ENCODE measurements around the gene MARCHF3. TPM values are rescaled to one million over a fixed set of nuclear protein-coding genes. Genes with fewer than 3 reads are reported as not detected.
"Not testable (repeated sequence)": the region's sequence is repeated elsewhere in the genome, so short reads cannot be mapped to it uniquely, and the experiment has no call there.

Gene MARCHF3
- total RNA-seq, 2 experiments from 2014 or later, result 0.73 to 1.6 TPM

- Mint-ChIP-seq H3K4me3 (peak overlapping the region; percentile 81), H3K27ac (peak overlapping the region; percentile 4), H3K9me3 (ENCODE audit: low read depth) (no peaks in the 10 kb centered on the region), H3K4me1 (peaks cover 13% of the 10 kb centered on the region), H3K27me3 (peaks cover 60% of the 10 kb centered on the region), H3K36me3 (no peaks in the 10 kb centered on the region)
- no peak for ATAC-seq
- DNase-seq, result no peak
- CTCF ChIA-PET, result interaction anchor here (1.2 to 1.7 kb wide), 2 partner anchors 15 to 356 kb away, joined by 3 read pairs; no protein-coding TSS in a partner anchor
These were observed 1.5 kb upstream of the MARCHF3 start for GRCh38 chr5:127031863-127032232.

- H3K27ac Mint-ChIP-seq, result peak overlapping the region; percentile 4
- peaks cover 13% of the 10 kb centered on the region for H3K4me1 Mint-ChIP-seq
- H3K4me3 Mint-ChIP-seq, result peak overlapping the region; percentile 81
- no peak for DNase-seq
- CTCF ChIA-PET, result interaction anchor here (1.2 to 1.7 kb wide), 4 partner anchors 15 to 355 kb away, joined by 3 to 4 read pairs (median 4); no protein-coding TSS in a partner anchor
- peaks cover 63% of the 10 kb centered on the region for H3K27me3 Mint-ChIP-seq
- H3K9me3 Mint-ChIP-seq (ENCODE audit: low read depth), result no peaks in the 10 kb centered on the region
- no peaks in the 10 kb centered on the region for H3K36me3 Mint-ChIP-seq
- ATAC-seq, result no peak
These were observed 947 bp upstream of the MARCHF3 start for GRCh38 chr5:127031147-127031862.

- Mint-ChIP-seq H3K27ac (peak overlapping the region; percentile 28), H3K27me3 (peaks cover 61% of the 10 kb centered on the region), H3K9me3 (ENCODE audit: low read depth) (no peaks in the 10 kb centered on the region), H3K4me3 (peak overlapping the region; percentile 81), H3K36me3 (no peaks in the 10 kb centered on the region), H3K4me1 (peaks cover 11% of the 10 kb centered on the region)
- ATAC-seq, result peak; percentile 13
- CTCF ChIA-PET, result no interaction called here
- peak; percentile 63 for DNase-seq
These were observed 638 bp downstream of the MARCHF3 start for GRCh38 chr5:127029581-127030258.

GRCh38 chr5:127028822-127029457 is 1.4 kb downstream of the MARCHF3 start:
- CTCF ChIA-PET, result no interaction called here
- ATAC-seq (no peak), DNase-seq (no peak)
- H3K27me3 Mint-ChIP-seq, result peaks cover 60% of the 10 kb centered on the region
- H3K4me3 Mint-ChIP-seq, result peak overlapping the region; percentile 81
- H3K27ac Mint-ChIP-seq, result no peak overlapping the region
- no peaks in the 10 kb centered on the region for H3K36me3 Mint-ChIP-seq
- H3K4me1 Mint-ChIP-seq, result peaks cover 11% of the 10 kb centered on the region
- H3K9me3 Mint-ChIP-seq (ENCODE audit: low read depth), result no peaks in the 10 kb centered on the region

GRCh38 chr5:127027539-127027938 is 2.8 kb downstream of the MARCHF3 start:
- peaks cover 48% of the 10 kb centered on the region for H3K27me3 Mint-ChIP-seq
- ATAC-seq, result no peak
- no peaks in the 10 kb centered on the region for H3K36me3 Mint-ChIP-seq
- H3K9me3 Mint-ChIP-seq (ENCODE audit: low read depth), result no peaks in the 10 kb centered on the region
- H3K27ac Mint-ChIP-seq, result no peak overlapping the region
- no peak for DNase-seq
- peaks cover 11% of the 10 kb centered on the region for H3K4me1 Mint-ChIP-seq
- H3K4me3 Mint-ChIP-seq, result no peak overlapping the region
- CTCF ChIA-PET, result no interaction called here

GRCh38 chr5:127026166-127026565 is 4.2 kb downstream of the MARCHF3 start:
- DNase-seq (no peak), ATAC-seq (no peak)
- H3K36me3 Mint-ChIP-seq, result no peaks in the 10 kb centered on the region
- peaks cover 37% of the 10 kb centered on the region for H3K27me3 Mint-ChIP-seq
- H3K9me3 Mint-ChIP-seq (ENCODE audit: low read depth), result no peaks in the 10 kb centered on the region
- no peak overlapping the region for H3K27ac Mint-ChIP-seq
- CTCF ChIA-PET, result interaction anchor here (1.0 to 1.3 kb wide), 2 partner anchors 32 to 47 kb away, joined by 3 to 4 read pairs; partner anchors contain the start of gene C5orf63
- H3K4me3 Mint-ChIP-seq, result no peak overlapping the region
- peaks cover 5% of the 10 kb centered on the region for H3K4me1 Mint-ChIP-seq

- Mint-ChIP-seq H3K4me1 (peaks cover 4% of the 10 kb centered on the region), H3K36me3 (no peaks in the 10 kb centered on the region), H3K4me3 (no peak overlapping the region), H3K27me3 (peaks cover 34% of the 10 kb centered on the region), H3K27ac (no peak overlapping the region), H3K9me3 (ENCODE audit: low read depth) (no peaks in the 10 kb centered on the region)
- DNase-seq (no peak), ATAC-seq (no peak)
- CTCF ChIA-PET, result interaction anchor here (1.3 kb wide), 1 partner anchor 48 kb away, joined by 4 read pairs; the partner anchor contains the start of gene C5orf63
These were observed 4.9 kb downstream of the MARCHF3 start for GRCh38 chr5:127025467-127025866.

GRCh38 chr5:127024821-127025220 is 5.5 kb downstream of the MARCHF3 start:
- Mint-ChIP-seq H3K9me3 (ENCODE audit: low read depth) (no peaks in the 10 kb centered on the region), H3K36me3 (no peaks in the 10 kb centered on the region), H3K27me3 (peaks cover 34% of the 10 kb centered on the region), H3K4me1 (peaks cover 4% of the 10 kb centered on the region), H3K4me3 (no peak overlapping the region), H3K27ac (no peak overlapping the region)
- DNase-seq (no peak), ATAC-seq (no peak)
- CTCF ChIA-PET, result interaction anchor here (1.3 kb wide), 1 partner anchor 48 kb away, joined by 4 read pairs; the partner anchor contains the start of gene C5orf63

GRCh38 chr5:127023552-127024191 is 6.7 kb downstream of the MARCHF3 start:
- DNase-seq; H3K4me1 Mint-ChIP-seq; H3K27ac Mint-ChIP-seq; CTCF ChIA-PET; H3K4me3 Mint-ChIP-seq; H3K9me3 Mint-ChIP-seq (ENCODE audit: low read depth); H3K36me3 Mint-ChIP-seq; ATAC-seq: not testable (repeated sequence)
- peaks cover 24% of the 10 kb centered on the region for H3K27me3 Mint-ChIP-seq

GRCh38 chr5:127022846-127023245 is 7.5 kb downstream of the MARCHF3 start:
- H3K27ac Mint-ChIP-seq, result no peak overlapping the region

GRCh38 chr5:127019928-127020327 is 10.4 kb downstream of the MARCHF3 start:
- no peak for DNase-seq
- no peak overlapping the region for H3K27ac Mint-ChIP-seq
- no peaks in the 10 kb centered on the region for H3K27me3 Mint-ChIP-seq
- no peaks in the 10 kb centered on the region for H3K36me3 Mint-ChIP-seq
- CTCF ChIA-PET, result no interaction called here
- H3K9me3 Mint-ChIP-seq (ENCODE audit: low read depth), result no peaks in the 10 kb centered on the region
- H3K4me1 Mint-ChIP-seq, result no peaks in the 10 kb centered on the region
- no peak for ATAC-seq
- no peak overlapping the region for H3K4me3 Mint-ChIP-seq

More at GRCh38 chr5:127022846-127023245, 7.5 kb downstream of the MARCHF3 start:
- Mint-ChIP-seq H3K9me3 (ENCODE audit: low read depth) (no peaks in the 10 kb centered on the region), H3K4me3 (no peak overlapping the region), H3K27me3 (peaks cover 17% of the 10 kb centered on the region), H3K36me3 (no peaks in the 10 kb centered on the region), H3K4me1 (no peaks in the 10 kb centered on the region)
- CTCF ChIA-PET, result no interaction called here
- DNase-seq, result no peak
- ATAC-seq, result no peak

GRCh38 chr5:127016722-127017121 is 13.6 kb downstream of the MARCHF3 start:
- DNase-seq; H3K4me1 Mint-ChIP-seq; H3K9me3 Mint-ChIP-seq (ENCODE audit: low read depth); H3K27ac Mint-ChIP-seq; H3K36me3 Mint-ChIP-seq; CTCF ChIA-PET; ATAC-seq; H3K4me3 Mint-ChIP-seq; H3K27me3 Mint-ChIP-seq: not testable (repeated sequence)

- H3K4me3 Mint-ChIP-seq, result no peak overlapping the region
- H3K27ac Mint-ChIP-seq, result no peak overlapping the region
- ATAC-seq, result no peak
- DNase-seq, result no peak
- no peaks in the 10 kb centered on the region for H3K9me3 Mint-ChIP-seq (ENCODE audit: low read depth)
- no peaks in the 10 kb centered on the region for H3K4me1 Mint-ChIP-seq
- H3K27me3 Mint-ChIP-seq, result peaks cover 7% of the 10 kb centered on the region
- CTCF ChIA-PET, result no interaction called here
- no peaks in the 10 kb centered on the region for H3K36me3 Mint-ChIP-seq
These were observed 14.6 kb downstream of the MARCHF3 start for GRCh38 chr5:127015716-127016115.

Measured in activated CD8-positive, alpha-beta memory T cell treated with anti-CD3 and anti-CD28 coated beads, Interleukin-2, amount 10 ng/mL, durations not matched to agents 7 days and 5 days (primary cell).